ENCODE measurements around the gene C4orf50.

The C4orf50 gene

DNA sequence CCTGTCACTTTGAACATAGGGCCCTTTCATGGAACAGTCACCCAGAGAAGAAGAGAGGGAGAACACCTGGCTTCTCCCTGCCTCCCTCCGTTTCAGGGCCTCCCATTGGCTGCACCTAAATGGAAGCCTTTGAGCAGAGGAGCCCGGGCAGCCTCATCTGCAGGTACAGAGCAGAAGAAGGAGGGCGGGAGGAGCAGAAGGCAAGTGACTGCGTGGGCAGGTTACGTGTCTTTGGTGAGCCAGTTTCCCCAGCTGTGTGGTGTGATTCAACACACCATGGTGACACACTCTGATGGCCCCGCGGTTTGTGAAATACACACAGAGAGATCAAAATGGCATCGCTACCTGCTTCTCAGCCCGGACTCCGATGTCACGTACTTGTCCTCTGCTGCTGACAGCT is 431 bp downstream of the C4orf50 start:
- TF ChIP-seq, protein P1, sequence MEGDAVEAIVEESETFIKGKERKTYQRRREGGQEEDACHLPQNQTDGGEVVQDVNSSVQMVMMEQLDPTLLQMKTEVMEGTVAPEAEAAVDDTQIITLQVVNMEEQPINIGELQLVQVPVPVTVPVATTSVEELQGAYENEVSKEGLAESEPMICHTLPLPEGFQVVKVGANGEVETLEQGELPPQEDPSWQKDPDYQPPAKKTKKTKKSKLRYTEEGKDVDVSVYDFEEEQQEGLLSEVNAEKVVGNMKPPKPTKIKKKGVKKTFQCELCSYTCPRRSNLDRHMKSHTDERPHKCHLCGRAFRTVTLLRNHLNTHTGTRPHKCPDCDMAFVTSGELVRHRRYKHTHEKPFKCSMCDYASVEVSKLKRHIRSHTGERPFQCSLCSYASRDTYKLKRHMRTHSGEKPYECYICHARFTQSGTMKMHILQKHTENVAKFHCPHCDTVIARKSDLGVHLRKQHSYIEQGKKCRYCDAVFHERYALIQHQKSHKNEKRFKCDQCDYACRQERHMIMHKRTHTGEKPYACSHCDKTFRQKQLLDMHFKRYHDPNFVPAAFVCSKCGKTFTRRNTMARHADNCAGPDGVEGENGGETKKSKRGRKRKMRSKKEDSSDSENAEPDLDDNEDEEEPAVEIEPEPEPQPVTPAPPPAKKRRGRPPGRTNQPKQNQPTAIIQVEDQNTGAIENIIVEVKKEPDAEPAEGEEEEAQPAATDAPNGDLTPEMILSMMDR (IDR thresholded peaks at IDR 0.05; ENCODE audit: low read depth, low read length), result no peak
- no peak for DNase-seq (ENCODE audit: extremely low read depth, low read depth)

DNA sequence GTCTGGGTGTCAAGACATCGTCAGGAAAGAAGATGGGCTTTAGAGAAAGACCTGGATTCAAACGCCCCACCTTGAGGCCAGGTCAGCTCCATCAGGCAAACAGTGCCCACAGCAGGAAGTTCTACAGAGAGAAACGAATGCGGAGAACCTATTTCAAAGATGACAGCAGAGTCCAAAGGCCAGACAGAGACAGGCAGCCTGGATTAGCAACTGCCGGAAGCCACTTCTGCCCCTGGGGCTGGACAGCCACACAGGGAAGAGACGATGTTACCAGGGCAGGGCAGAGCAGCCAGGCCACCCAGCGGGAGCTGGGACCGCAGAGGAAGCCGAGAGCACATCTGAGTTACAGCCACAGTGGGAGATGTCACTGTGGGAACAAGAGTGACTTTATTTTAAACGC is 1.2 kb downstream of the C4orf50 start:
- DNase-seq (ENCODE audit: extremely low read depth, low read depth), result no peak
- TF ChIP-seq, protein P1 (IDR thresholded peaks at IDR 0.05; ENCODE audit: low read depth, low read length), result no peak

DNA sequence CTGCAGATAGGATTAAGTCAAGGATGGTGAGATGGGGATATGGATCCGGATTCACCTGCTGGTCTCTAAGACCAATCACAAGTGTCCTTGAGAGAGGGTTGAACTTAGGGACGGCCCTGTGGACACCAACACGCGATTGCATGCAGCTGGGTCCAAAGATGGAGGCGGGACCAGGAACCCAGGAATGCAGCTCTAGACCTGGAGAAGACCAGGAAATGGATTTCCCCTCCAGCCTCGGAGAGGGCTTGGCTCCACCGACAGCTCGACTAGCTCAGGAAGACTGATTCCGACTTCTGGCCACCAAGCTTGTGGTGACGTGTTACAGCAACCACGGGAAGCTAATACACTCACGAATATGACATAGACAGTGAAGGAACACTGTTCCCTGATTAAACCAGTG is 4.7 kb downstream of the C4orf50 start:
- no peak for DNase-seq (ENCODE audit: extremely low read depth, low read depth)
- TF ChIP-seq, protein P1 (IDR thresholded peaks at IDR 0.05; ENCODE audit: low read depth, low read length), result no peak

DNA sequence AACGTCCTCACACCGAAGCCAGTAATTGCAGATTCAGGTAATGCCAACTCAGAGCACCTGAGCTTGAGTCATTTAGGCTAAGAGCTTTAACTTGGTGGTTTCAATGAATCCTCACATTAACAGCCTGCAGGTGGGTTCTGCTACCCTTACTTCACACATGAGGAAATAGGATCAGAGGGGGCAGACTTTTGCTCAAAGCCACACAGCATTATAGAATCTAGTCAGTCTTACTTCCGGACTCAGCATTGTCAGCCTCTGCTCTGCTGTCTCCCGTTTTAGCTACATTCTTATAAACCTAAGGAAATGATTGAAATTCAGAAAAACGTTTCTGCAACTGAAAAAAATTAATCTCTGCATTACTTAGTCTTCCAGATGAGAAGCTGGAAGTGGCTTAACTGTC is 6.0 kb downstream of the C4orf50 start:
- TF ChIP-seq, protein P1 (IDR thresholded peaks at IDR 0.05; ENCODE audit: low read depth, low read length), result no peak
- DNase-seq (ENCODE audit: extremely low read depth, low read depth), result no peak

DNA sequence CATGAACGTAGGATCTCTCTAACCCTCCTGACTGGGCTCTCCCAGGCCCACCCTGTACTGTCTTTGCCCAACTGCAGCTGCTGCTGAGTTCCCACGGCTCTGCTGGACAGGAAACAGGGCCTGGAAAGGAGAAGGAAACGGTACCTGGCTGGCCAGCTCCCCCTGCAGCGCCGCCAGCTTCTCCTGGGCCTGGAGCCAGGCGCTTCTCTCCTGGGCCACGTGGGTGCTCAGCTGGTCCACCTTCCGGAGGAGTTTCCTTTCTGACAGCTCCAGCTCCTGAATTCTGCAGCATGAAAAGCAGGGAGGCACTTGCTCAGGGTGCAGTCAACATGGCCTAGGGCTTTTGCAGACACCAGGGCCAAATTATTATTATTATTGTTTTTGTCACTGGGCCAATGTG is 6.5 kb downstream of the C4orf50 start:
- DNase-seq (ENCODE audit: extremely low read depth, low read depth), result no peak

DNA sequence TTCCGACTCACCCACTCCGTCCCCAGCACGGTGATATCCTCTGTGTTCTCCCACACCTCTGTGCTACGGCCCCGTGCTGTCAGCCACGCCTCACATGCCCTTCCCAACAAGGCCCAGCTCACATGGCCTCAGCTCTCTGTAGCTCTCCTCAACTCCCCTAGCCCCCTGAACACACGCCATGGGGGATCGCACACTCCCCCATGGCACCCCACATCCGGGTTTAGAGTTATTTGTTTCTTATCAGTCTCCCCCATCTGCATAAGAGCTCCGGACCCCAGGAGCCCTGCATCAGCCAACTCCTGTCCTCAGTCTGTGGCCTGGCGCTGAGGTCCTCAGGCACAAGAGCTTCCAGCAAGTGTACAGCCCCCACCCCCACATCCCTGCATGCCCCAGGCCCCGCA is 7.0 kb downstream of the C4orf50 start:
- TF ChIP-seq, protein P1 (IDR thresholded peaks at IDR 0.05; ENCODE audit: low read depth, low read length), result no peak
- no peak for DNase-seq (ENCODE audit: extremely low read depth, low read depth)

More for the DNA sequence above, 6.5 kb downstream of the C4orf50 start:
- TF ChIP-seq, protein P1 (IDR thresholded peaks at IDR 0.05; ENCODE audit: low read depth, low read length), result no peak

DNA sequence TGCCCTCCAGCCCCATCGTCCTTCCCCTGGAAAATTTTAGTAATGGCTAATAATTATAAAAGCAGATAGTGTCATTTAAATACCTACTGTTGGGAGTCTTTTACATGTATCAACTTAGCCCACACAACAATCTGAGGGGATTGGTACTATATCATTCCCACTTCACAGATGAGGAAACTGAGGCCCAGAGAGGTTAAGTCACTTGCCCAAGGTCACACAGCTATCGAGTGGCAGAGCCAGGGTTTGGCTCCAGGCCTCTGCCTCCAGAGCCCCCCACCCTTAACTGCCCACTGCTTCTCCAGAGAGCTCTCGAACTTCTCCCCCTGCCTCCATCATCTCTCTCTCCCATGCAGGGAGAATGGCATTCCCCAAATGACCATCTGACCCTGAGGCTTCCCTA is 7.4 kb downstream of the C4orf50 start:
- TF ChIP-seq, protein P1 (IDR thresholded peaks at IDR 0.05; ENCODE audit: low read depth, low read length), result no peak
- DNase-seq (ENCODE audit: extremely low read depth, low read depth), result no peak
